CD4-positive, alpha-beta T cell treated with Interleukin-6 for 4 hours (primary cell): ENCODE measurements around the gene ERBB4.
"Not testable (repeated sequence)": the region's sequence is repeated elsewhere in the genome, so short reads cannot be mapped to it uniquely, and the experiment has no call there.

Source experiments
- DNase-seq: peaks from one replicate; pipeline ENCODE4 v3.0.0-alpha.2; 2020; ENCODE audit warnings: mixed read lengths

ERBB4 gene

GRCh38 chr2:212193803-212194202 lies 344.8 kb downstream of the ERBB4 start:
- no peak for DNase-seq

- DNase-seq: no peak
Observed at GRCh38 chr2:212193056-212193455, 345.5 kb downstream of the ERBB4 start.

GRCh38 chr2:212191438-212191837 lies 347.2 kb downstream of the ERBB4 start:
- not testable (repeated sequence) for DNase-seq

- DNase-seq: no peak
Observed at GRCh38 chr2:212186166-212186565, 352.4 kb downstream of the ERBB4 start.

GRCh38 chr2:212181646-212182045 lies 357.0 kb downstream of the ERBB4 start:
- no peak for DNase-seq

GRCh38 chr2:212180408-212181083 lies 358.1 kb downstream of the ERBB4 start:
- DNase-seq: no peak

DNA sequence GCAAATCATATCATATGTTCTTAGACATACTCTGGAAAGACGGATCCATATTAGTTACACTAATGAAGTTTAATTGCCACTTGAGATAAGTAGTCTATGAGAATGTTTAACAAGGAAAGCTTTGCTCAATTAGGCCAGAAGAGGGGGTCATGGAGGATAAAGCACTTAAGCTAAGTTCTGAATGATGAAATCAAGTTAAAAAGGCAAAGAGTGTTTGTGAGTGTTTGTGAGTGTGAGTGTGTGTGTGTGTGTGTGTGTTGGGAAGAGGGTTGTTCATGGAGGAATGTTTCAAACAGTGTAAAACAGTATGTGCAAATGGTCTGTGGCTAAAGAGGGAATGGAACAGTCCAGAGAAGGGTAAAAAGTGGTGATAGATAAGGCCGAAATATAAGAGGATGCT lies 360.9 kb downstream of the ERBB4 start:
- no peak for DNase-seq

DNA sequence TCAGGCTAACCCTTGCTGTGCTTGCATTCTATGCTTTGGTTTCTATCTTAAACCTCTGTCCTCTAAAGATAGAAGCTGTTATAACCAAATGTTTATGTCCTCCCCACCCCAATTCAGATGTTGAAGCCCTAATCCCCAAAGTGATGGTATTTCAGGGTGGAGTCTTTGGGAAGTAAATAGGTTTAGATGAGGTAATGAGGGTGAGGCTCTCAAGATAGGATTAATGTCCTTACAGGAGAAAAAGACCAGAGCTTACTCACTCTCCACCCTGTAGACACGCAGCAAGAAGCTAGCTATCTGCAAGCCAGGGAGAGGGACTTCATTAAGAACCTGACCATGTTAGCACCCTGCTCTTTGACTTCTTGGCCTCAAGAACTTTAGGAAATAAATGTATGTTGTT lies 362.5 kb downstream of the ERBB4 start:
- no peak for DNase-seq

GRCh38 chr2:212173756-212174510 lies 364.7 kb downstream of the ERBB4 start:
- no peak for DNase-seq

DNA sequence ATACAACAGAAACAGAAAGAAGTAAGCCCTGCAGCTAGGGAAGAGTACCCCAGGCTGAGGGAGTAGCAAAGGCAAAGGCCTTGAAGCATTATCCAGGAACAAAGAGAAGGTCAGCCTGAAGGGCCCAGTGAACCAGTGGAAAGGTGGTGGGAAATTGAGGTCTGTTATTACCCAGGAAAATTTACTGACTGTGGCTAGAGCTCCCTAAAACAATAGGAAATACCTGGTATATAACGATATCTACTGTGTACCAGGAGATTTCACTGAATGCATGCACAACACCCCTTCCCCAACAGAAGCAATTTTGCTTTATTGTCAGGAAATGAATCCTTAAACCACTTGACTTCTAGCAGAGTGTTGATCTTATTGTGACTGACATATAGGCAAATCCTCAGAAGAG lies 365.3 kb downstream of the ERBB4 start:
- no peak for DNase-seq

- no peak for DNase-seq
Observed at GRCh38 chr2:212170382-212170781, 368.2 kb downstream of the ERBB4 start.

DNA sequence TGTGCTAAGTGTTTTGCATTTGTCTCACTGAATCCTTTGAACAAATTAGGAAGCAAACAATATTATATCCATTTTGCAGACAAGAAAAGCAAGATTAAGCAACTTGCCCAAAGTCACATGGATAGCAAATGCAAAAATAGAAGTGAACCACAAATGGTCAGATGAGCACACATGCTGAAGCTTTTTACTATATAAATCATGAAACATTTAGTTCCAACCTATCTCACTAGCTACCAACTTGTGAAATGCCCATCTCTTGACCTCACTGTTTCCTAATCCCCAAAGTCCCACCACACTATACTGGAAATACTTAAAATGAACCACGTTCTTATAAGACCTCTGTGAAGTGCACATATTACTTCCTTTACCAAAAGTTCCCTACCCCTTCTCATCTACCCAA lies 380.5 kb downstream of the ERBB4 start:
- no peak for DNase-seq

GRCh38 chr2:212157012-212157411 lies 381.6 kb downstream of the ERBB4 start:
- DNase-seq: no peak

GRCh38 chr2:212156088-212156487 lies 382.5 kb downstream of the ERBB4 start:
- no peak for DNase-seq

DNA sequence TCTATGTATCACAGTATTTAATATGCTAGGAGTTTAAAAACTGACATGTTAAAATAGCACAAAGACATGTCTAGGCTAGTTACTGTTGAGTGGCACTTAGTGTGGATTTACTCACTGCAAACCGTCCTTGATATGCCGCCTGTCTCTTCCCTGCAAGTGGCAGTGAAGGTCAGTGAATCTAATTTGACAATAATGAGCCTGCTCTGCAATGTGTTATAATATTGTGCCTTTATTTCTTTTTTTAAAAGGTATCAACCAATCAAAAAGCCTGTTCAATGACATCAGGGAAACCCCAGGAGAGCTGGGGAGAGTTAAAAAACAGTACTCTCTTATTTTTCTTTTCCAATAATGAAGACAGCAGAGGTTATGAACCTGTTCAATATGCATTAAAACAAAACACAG lies 384.1 kb downstream of the ERBB4 start:
- DNase-seq: no peak

GRCh38 chr2:212153923-212154322 lies 384.7 kb downstream of the ERBB4 start:
- DNase-seq: no peak

- DNase-seq: no peak
Observed at GRCh38 chr2:212147921-212148513, 390.6 kb downstream of the ERBB4 start.

DNA sequence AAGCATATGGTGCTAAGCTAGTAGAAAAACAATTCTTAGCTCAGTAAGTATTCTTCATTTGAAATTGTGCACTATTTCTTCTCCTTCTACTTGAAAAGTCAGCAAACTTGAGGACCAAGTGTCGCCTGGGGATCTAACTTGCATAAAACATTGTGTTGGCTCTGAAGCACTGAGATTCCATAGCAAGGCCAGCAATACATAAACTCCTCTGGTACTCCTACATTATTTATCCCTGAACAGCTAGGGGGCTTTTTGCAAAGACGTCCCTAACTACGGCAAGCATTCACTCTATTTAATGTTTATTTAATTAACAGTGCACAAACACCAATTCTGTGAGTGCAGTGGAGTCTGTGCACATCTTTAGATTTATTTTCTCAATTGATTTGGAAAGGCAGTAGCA lies 392.2 kb downstream of the ERBB4 start:
- DNase-seq: no peak

- no peak for DNase-seq
Observed at GRCh38 chr2:212145121-212145520, 393.5 kb downstream of the ERBB4 start.

DNA sequence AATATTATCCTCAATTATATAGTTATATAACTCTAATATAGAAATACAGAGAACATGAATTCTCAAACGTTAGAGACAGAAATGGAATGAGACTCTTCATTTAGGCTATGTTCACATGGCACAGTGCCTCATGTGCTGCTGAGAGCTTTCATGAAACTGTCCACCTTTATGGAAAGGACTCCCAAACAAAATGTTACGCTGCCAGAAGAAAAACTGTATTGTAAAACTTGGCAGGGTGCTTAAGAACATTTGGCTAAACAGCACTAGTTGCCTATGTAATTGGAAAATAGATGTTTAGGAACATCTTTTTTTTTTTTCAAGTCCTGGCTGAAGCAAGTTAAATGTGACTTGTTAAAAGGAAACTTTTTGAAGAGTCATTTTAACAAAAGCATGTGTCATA lies 396.0 kb downstream of the ERBB4 start:
- DNase-seq: no peak

DNA sequence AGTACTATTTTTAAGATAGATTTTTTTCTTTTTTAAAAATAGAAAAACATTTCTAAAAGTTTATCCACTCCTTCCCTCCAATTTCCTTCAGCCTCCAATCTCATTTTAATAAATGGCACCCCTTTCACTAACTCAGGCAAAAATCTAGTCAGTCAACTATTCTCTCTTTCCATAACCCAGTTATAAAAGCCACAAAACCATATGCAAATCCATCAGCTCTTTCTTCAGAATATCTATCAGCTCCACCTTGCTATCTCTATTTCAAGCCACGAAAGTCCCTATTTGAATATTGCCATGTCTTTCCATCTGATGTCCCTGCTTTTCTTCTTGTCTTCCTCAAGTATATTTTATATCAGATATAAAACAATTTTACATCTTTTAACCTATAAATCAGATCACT lies 397.1 kb downstream of the ERBB4 start:
- DNase-seq: no peak

DNA sequence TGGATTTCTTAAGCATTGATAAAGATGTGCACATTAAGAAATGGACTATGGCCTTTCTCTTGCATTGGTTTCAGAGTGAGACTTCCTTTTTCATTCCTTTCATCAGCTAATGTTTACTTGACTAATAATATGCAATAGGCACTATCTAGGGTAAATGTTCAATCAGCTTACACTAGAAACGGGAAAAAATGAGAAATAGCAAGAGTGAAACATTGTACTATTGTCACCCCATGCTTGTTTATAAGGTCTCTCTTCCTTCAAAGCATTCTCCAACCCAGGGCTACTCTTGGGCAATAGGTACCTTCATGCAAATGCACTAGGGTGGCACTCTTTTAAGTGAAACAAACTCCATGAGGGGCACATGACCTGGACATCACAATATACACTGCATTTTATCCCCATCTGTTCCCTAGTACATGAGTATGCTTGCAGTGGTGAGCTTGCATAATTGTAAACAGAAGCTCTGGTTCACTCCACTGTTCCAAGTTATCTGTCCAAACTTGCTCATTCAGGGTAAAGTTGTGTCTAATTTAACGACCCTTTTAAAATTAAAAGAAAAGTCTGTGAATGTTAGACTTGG lies 402.3 kb downstream of the ERBB4 start:
- no peak for DNase-seq

- no peak for DNase-seq
Observed at GRCh38 chr2:212135739-212136138, 402.9 kb downstream of the ERBB4 start.

DNA sequence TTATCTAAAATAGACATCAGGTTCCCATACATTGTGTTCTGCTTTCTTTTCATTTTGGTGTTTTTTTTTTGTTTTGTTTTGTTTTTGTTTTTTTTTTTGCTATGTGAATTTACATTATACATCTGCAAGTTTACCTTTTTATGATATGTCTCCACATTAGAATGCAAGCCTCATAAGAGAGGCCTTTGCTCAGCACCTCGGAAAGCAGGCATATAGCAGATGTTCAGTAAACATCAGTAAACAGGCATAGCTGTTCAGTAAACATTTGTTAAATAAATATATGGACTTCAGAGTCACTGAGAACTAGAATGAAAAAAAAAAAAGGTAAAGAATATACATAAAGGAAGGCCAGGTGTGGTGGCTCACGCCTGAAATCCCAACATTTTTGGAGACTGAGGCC lies 405.3 kb downstream of the ERBB4 start:
- no peak for DNase-seq
